Left ventricle myocardium inferior (tissue), 1 donor: ENCODE data around the gene SCN7A. TPM values are rescaled to one million over a fixed set of nuclear protein-coding genes. Genes with fewer than 3 reads are reported as not detected.

Source experiments
- DNase-seq: peaks from one replicate; pipeline ENCODE4 v3.0.0-alpha.2; 2020
- H3K27ac ChIP-seq: fragments of 200-600 bp; replicated peaks from 2 replicates; pipeline ENCODE4 v1.8.0; 2021
- H3K27me3 ChIP-seq: fragments of 200-600 bp; 2 replicates; pipeline ENCODE4 v1.8.0; 2021; ENCODE audit warnings: low read depth
- H3K36me3 ChIP-seq: fragments of 200-600 bp; 2 replicates; pipeline ENCODE4 v1.8.0; 2021
- H3K4me1 ChIP-seq: fragments of 200-600 bp; 2 replicates; pipeline ENCODE4 v1.8.0; 2021
- H3K4me3 ChIP-seq: fragments of 200-600 bp; 2 replicates; pipeline ENCODE4 v1.8.0; 2021; ENCODE audit warnings: mild to moderate bottlenecking, moderate library complexity
- H3K9me3 ChIP-seq: fragments of 200-600 bp; replicated peaks from 2 replicates; pipeline ENCODE4 v1.8.0; 2021
- intact Hi-C: fragments of 100-400 bp; cut with micrococcal nuclease; formaldehyde crosslinking; loops from one replicate; pipeline ENCODE4 v1.11.0; 2022
- total RNA-seq: library from RNA; stranded (reverse); fragmentation: NEBNext Ultra II Directional; extraction: Animal tissue kit (Norgen Biotek cat#: 25700); gene quantifications from one replicate; pipeline ENCODE4 v1.2.1, GENCODE V29; 2021
- TF ChIP-seq, protein P1 (sequence below): fragments of 200-600 bp; IDR thresholded peaks from 2 replicates; pipeline ENCODE4 v1.8.0; 2021; ENCODE audit warnings: antibody characterized with exemption, mild to moderate bottlenecking, borderline replicate concordance
- donor health status: DM: no; HTN: yes; CAD: no; lungs with severe emphysema.

The SCN7A gene
- total RNA-seq, 1 donor from 2014 or later, result 22.3 TPM

DNA sequence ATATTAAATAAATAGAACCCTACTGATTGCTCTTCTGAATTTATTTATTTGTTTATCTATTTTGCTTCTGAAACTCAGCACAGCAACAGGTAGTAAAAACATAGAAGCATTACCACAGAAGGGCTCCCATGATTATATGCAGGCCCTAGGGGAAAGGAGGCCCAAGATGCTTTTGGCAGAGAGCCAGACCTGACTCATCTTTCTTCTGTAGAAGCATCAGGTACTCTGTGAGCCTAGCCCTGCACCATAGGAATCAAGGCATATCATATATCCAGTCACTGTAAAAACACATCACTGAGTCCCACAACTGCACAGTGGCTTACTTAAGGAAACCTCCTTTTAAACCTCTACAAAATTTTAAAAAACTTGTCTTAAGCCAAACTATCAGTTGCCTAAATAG lies 120.1 kb downstream of the SCN7A start:
- Histone ChIP-seq H3K4me3 (no peak overlapping the region), H3K27me3 (peaks cover 14% of the 10 kb centered on the region), H3K4me1 (peaks cover 20% of the 10 kb centered on the region), H3K9me3 (no peaks in the 10 kb centered on the region), H3K27ac (no peak overlapping the region), H3K36me3 (no peaks in the 10 kb centered on the region)
- DNase-seq, result no peak
- intact Hi-C loops, result no loop called here
- TF ChIP-seq, protein P1, sequence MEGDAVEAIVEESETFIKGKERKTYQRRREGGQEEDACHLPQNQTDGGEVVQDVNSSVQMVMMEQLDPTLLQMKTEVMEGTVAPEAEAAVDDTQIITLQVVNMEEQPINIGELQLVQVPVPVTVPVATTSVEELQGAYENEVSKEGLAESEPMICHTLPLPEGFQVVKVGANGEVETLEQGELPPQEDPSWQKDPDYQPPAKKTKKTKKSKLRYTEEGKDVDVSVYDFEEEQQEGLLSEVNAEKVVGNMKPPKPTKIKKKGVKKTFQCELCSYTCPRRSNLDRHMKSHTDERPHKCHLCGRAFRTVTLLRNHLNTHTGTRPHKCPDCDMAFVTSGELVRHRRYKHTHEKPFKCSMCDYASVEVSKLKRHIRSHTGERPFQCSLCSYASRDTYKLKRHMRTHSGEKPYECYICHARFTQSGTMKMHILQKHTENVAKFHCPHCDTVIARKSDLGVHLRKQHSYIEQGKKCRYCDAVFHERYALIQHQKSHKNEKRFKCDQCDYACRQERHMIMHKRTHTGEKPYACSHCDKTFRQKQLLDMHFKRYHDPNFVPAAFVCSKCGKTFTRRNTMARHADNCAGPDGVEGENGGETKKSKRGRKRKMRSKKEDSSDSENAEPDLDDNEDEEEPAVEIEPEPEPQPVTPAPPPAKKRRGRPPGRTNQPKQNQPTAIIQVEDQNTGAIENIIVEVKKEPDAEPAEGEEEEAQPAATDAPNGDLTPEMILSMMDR, result no peak

GRCh38 chr2:166373539-166373938 lies 120.5 kb downstream of the SCN7A start:
- Histone ChIP-seq H3K36me3 (no peaks in the 10 kb centered on the region), H3K9me3 (no peaks in the 10 kb centered on the region), H3K27ac (no peak overlapping the region), H3K4me3 (no peak overlapping the region), H3K4me1 (peaks cover 20% of the 10 kb centered on the region), H3K27me3 (peaks cover 14% of the 10 kb centered on the region)
- DNase-seq, result no peak
- intact Hi-C loops, result no loop called here
- TF ChIP-seq, protein P1, result no peak

- no peak for DNase-seq
- H3K27me3 ChIP-seq, result peaks cover 14% of the 10 kb centered on the region
- no peaks in the 10 kb centered on the region for H3K36me3 ChIP-seq
- no peaks in the 10 kb centered on the region for H3K9me3 ChIP-seq
- intact Hi-C loops, result no loop called here
- H3K4me1 ChIP-seq, result peaks cover 20% of the 10 kb centered on the region
- no peak overlapping the region for H3K4me3 ChIP-seq
- TF ChIP-seq, protein P1, result no peak
- no peak overlapping the region for H3K27ac ChIP-seq
Measured at GRCh38 chr2:166373105-166373504, 120.9 kb downstream of the SCN7A start.

DNA sequence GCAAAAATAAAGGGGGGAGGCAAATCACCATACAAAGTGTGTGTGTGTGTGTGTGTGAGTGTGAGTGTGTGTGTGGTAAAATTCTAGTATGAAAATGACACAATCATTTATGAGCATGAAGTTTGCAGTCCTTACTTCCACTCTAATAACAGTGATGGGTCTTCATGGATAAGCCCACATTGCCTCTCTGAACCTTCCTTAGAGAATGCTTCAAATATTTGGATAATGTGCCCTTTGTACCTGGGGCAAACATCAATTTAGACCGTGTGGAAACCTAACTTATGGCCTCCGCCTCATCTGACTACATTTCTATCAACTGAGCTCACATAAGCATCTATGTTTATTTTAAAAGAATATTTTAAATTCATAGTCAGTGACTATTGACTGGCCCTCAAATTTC lies 122.0 kb downstream of the SCN7A start:
- no peak for DNase-seq
- TF ChIP-seq, protein P1, result no peak

DNA sequence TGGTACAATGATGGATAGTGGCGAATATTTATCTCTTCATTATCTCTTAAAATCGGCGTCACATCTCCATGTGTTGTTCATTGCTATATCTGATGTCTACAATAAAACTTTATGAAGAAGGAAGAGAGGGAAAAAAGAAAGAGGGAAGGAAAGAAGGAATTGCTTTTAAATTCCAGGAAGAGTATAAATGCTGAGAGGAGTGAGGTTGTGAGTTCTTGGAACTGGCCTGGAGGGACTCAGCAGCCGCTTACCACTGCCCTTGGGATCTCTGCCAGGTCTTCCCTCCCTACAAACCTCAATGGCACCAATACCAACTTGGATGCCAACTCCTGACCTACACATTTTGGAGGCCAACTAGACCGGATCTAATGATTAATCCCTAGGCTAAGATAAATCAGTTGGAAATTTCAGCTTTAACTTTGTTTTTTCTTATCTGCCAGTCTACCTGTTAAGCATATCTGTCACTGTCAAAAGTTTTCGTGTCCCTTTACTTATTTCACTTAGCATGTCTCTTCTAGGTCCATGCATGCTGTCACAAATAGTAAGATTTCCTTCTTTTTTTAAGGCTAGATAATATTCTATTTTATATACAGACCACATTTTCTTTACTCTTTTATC lies 128.1 kb downstream of the SCN7A start:
- TF ChIP-seq, protein P1, result no peak
- H3K4me1 ChIP-seq, result no peaks in the 10 kb centered on the region
- no peak overlapping the region for H3K27ac ChIP-seq
- no peaks in the 10 kb centered on the region for H3K9me3 ChIP-seq
- no peak overlapping the region for H3K4me3 ChIP-seq
- intact Hi-C loops, result no loop called here
- DNase-seq, result no peak
- no peaks in the 10 kb centered on the region for H3K36me3 ChIP-seq
- no peaks in the 10 kb centered on the region for H3K27me3 ChIP-seq

More for the DNA sequence above, 122.0 kb downstream of the SCN7A start:
- Histone ChIP-seq H3K27ac (no peak overlapping the region), H3K36me3 (no peaks in the 10 kb centered on the region), H3K4me1 (peaks cover 20% of the 10 kb centered on the region), H3K9me3 (no peaks in the 10 kb centered on the region), H3K4me3 (no peak overlapping the region), H3K27me3 (peaks cover 14% of the 10 kb centered on the region)
- intact Hi-C loops, result no loop called here
